BJ (cell line): ENCODE results near the gene MFAP4. TPM values are rescaled to one million over a fixed set of nuclear protein-coding genes. Genes with fewer than 3 reads are reported as not detected.
A peak's percentile ranks its signal among the peaks of the same experiment; 100 is the strongest.

Experiments
- CTCF ChIA-PET: fragments of 350-600 bp; formaldehyde crosslinking; extraction: SDS; loops from one replicate; lab custom pipeline; 2021; ENCODE audit warnings: antibody characterized with exemption, inconsistent platforms; lab: Yijun Ruan, JAX
- POLR2A ChIA-PET: fragments of 300-600 bp; sonication (Branson Sonifier 250); formaldehyde crosslinking; extraction: SDS; loops from one replicate; lab custom pipeline; 2021; ENCODE audit warnings: antibody characterized with exemption; lab: Charles Lee
- DNase-seq: peaks from one replicate; pipeline ENCODE4 v3.0.0-alpha.2; 2011; ENCODE audit warnings: low read depth
- H3K27me3 ChIP-seq: 2 replicates; pipeline ENCODE4 v1.6.0; 2011; ENCODE audit warnings: low read length; ENCODE audit not compliant: control insufficient read depth, insufficient read depth
- H3K36me3 ChIP-seq: 2 replicates; pipeline ENCODE4 v1.5.1; 2011; ENCODE audit warnings: low read length; ENCODE audit not compliant: control insufficient read depth, insufficient read depth
- H3K4me3 ChIP-seq: 2 replicates; pipeline ENCODE4 v1.5.1; 2011; ENCODE audit warnings: low read depth, mild to moderate bottlenecking, control low read depth, low read length
- polyA plus RNA-seq: library from polyadenylated mRNA; depleted of rRNA; stranded (reverse); fragments of >200 nt; gene quantifications from 2 replicates; pipeline ENCODE4 v1.2.3, GENCODE V29; 2011
- TF ChIP-seq, protein P1 (sequence below): IDR thresholded peaks from 2 replicates; pipeline ENCODE4 v1.5.1; 2011; ENCODE audit warnings: low read depth, mild to moderate bottlenecking, control low read depth, inconsistent platforms, low read length, moderate library complexity; ENCODE audit not compliant: insufficient read depth

The MFAP4 gene
- polyA plus RNA-seq, 1 experiment: 86.8 TPM

DNA sequence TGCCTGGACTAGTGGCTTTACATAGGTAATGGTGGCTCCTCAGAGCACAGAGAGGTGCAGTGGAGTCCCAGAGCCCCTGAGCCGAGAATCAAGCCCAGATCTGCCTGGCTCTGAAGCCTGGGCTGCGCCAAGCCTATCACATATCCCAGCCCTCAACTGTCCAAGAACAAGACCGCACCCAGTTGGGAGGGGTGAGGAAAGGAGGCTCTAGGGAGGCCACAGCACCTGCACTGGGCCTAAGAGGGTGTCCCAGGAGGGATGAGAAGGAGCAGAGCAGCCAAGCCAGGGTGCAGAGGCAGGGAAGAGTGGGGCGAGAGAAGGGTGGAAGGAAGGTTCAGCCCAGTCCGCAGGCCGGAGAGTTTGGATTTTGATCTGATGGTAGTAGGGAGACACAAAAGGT, 23.1 kb upstream of the MFAP4 start:
- ChIA-PET POLR2A (interaction anchor here (1.3 kb wide), 1 partner anchor 23 kb away, joined by 4 read pairs; no protein-coding TSS in a partner anchor), CTCF (interaction anchor here (0.7 to 1.4 kb wide), 4 partner anchors 8 to 32 kb away, joined by 3 to 6 read pairs (median 4); partner anchors contain the start of gene MAPK7)
- H3K36me3 ChIP-seq: no peaks in the 10 kb centered on the region
- no peaks in the 10 kb centered on the region for H3K27me3 ChIP-seq
- H3K4me3 ChIP-seq: no peak overlapping the region
- TF ChIP-seq, protein P1, sequence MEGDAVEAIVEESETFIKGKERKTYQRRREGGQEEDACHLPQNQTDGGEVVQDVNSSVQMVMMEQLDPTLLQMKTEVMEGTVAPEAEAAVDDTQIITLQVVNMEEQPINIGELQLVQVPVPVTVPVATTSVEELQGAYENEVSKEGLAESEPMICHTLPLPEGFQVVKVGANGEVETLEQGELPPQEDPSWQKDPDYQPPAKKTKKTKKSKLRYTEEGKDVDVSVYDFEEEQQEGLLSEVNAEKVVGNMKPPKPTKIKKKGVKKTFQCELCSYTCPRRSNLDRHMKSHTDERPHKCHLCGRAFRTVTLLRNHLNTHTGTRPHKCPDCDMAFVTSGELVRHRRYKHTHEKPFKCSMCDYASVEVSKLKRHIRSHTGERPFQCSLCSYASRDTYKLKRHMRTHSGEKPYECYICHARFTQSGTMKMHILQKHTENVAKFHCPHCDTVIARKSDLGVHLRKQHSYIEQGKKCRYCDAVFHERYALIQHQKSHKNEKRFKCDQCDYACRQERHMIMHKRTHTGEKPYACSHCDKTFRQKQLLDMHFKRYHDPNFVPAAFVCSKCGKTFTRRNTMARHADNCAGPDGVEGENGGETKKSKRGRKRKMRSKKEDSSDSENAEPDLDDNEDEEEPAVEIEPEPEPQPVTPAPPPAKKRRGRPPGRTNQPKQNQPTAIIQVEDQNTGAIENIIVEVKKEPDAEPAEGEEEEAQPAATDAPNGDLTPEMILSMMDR: no peak
- DNase-seq: no peak

DNA sequence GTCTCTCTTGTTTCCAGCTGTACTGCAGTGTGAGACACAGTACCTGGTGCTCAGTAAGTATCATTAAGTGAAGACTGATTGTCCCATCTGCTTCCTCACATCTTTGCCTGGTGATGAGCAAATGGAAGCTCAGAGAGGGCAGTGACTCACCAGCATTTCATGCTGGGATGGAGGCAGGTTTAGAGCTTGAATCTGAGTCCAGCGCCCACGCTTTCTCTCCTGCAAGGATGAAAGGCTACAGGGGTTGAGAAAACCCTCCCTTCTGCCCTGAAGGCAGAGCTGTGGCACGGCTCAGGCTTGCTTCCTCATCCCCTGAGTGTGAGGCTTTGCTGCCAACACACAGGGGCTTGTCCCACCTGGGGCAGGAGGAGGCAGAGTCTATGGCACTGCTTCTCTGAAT, 22.5 kb upstream of the MFAP4 start:
- ChIA-PET POLR2A (interaction anchor here (1.3 kb wide), 1 partner anchor 23 kb away, joined by 4 read pairs; no protein-coding TSS in a partner anchor), CTCF (interaction anchor here (0.7 to 1.0 kb wide), 4 partner anchors 9 to 31 kb away, joined by 3 to 4 read pairs (median 3); partner anchors contain the start of gene MAPK7)
- no peak overlapping the region for H3K4me3 ChIP-seq
- TF ChIP-seq, protein P1: no peak
- no peaks in the 10 kb centered on the region for H3K27me3 ChIP-seq
- H3K36me3 ChIP-seq: no peaks in the 10 kb centered on the region
- peak; percentile 64 for DNase-seq

GRCh38 chr17:19409066-19409465, 22.1 kb upstream of the MFAP4 start:
- ChIA-PET POLR2A (interaction anchor here (1.3 kb wide), 1 partner anchor 22 kb away, joined by 4 read pairs; no protein-coding TSS in a partner anchor), CTCF (interaction anchor here (0.7 to 0.9 kb wide), 3 partner anchors 9 to 29 kb away, joined by 3 to 4 read pairs (median 3); no protein-coding TSS in a partner anchor)
- Histone ChIP-seq H3K27me3 (no peaks in the 10 kb centered on the region), H3K4me3 (no peak overlapping the region), H3K36me3 (no peaks in the 10 kb centered on the region)
- TF ChIP-seq, protein P1: no peak
- DNase-seq: no peak

DNA sequence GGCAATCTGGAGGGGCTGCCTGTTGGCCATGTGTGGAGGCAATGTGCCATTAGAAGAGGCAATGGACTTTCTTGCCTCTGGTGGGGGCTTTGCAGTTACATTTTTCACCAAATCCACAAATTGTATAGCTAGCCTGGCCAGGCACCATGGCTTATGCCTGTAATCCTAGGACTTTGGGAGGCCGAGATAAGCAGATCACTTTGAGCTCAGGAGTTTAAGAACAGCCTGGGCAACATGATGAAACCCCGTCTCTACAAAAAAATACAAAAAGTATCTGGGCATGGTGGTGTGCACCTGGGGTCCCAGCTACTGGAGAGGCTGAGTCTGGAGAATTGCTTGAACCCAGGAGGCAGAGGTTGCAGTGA, 21.3 kb upstream of the MFAP4 start:
- POLR2A ChIA-PET: no interaction called here
- CTCF ChIA-PET: interaction anchor here (1.1 kb wide), 1 partner anchor 11 kb away, joined by 3 read pairs; no protein-coding TSS in a partner anchor
- TF ChIP-seq, protein P1: no peak
- Histone ChIP-seq H3K4me3 (no peak overlapping the region), H3K36me3 (no peaks in the 10 kb centered on the region), H3K27me3 (no peaks in the 10 kb centered on the region)
- no peak for DNase-seq

DNA sequence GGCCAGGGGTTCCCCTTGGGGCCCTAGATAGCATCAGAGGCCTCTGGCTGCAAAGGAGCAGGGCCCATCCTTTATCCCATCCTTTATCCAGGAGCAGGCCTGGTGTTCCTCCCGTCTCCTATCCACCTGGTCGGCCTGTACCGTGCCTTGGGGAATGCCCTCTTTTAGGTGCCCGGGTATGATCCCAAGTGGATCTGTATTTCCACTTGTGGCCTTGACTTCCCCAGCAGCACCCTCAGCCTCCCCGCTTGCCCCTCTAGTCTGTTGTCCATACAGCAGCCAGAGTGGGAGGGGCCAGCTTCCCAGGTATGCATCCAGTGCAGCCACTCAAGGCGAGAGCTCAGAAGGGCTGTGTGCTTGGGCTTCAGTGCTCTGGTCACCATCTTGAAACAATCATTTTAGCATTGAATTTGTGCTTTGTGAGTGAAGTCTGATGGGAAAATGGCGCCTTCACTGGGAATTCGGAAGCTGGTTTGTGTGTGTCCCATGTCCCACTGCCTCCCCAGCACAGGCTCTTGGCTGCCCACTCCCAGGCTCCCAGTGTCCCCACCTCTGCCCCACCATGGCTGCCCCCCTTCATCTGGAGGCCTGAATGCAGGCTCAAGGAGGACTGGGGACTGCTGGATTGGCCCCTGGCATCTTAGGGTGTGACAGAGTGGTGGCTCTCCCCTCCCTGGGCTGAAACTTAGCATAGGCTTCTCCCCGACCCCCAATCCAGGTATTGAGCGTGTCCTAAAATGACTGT, 20.8 kb upstream of the MFAP4 start:
- H3K36me3 ChIP-seq: no peaks in the 10 kb centered on the region
- TF ChIP-seq, protein P1: no peak
- H3K27me3 ChIP-seq: no peaks in the 10 kb centered on the region
- H3K4me3 ChIP-seq: no peak overlapping the region
- DNase-seq: no peak
- POLR2A ChIA-PET: no interaction called here
- CTCF ChIA-PET: interaction anchor here (1.1 kb wide), 1 partner anchor 12 kb away, joined by 3 read pairs; no protein-coding TSS in a partner anchor
